Measurements from ENCODE around the gene RWDD2A. TPM values are rescaled to one million over a fixed set of nuclear protein-coding genes. Genes with fewer than 3 reads are reported as not detected.
A peak's percentile ranks its signal among the peaks of the same experiment; 100 is the strongest.

Gene RWDD2A
- total RNA-seq, 1 donor from 2014 or later = 1.8 TPM

- peak; percentile 95 for DNase-seq (ENCODE audit: low read depth)
- FAIRE-seq = peak; percentile 76
- Histone ChIP-seq H3K4me3 (ENCODE audit: low read depth, low read length) (no peak overlapping the region), H3K36me3 (ENCODE audit: control insufficient read depth, insufficient read depth, low read length) (no peaks in the 10 kb centered on the region), H3K27me3 (ENCODE audit: control insufficient read depth, insufficient read depth, low read length) (no peaks in the 10 kb centered on the region)
- no peak for TF ChIP-seq CTCF (IDR thresholded peaks at IDR 0.05; ENCODE audit: insufficient read depth, low read length, severe bottlenecking)
Measured at GRCh38 chr6:83199863-83200225, 6.7 kb downstream of the RWDD2A start.

GRCh38 chr6:83202031-83202430 is 8.9 kb downstream of the RWDD2A start:
- no peak for TF ChIP-seq CTCF (IDR thresholded peaks at IDR 0.05; ENCODE audit: insufficient read depth, low read length, severe bottlenecking)
- DNase-seq (ENCODE audit: low read depth) = no peak
- no peaks in the 10 kb centered on the region for H3K36me3 ChIP-seq (ENCODE audit: control insufficient read depth, insufficient read depth, low read length)
- H3K27me3 ChIP-seq (ENCODE audit: control insufficient read depth, insufficient read depth, low read length) = no peaks in the 10 kb centered on the region
- H3K4me3 ChIP-seq (ENCODE audit: low read depth, low read length) = no peak overlapping the region
- FAIRE-seq = no peak

GRCh38 chr6:83215131-83216047 is 22.2 kb downstream of the RWDD2A start:
- DNase-seq (ENCODE audit: low read depth) (peak; percentile 64), FAIRE-seq (peak; percentile 28)
- peak; percentile 79 for TF ChIP-seq CTCF (IDR thresholded peaks at IDR 0.05; ENCODE audit: insufficient read depth, low read length, severe bottlenecking)
- Histone ChIP-seq H3K4me3 (ENCODE audit: low read depth, low read length) (no peak overlapping the region), H3K27me3 (ENCODE audit: control insufficient read depth, insufficient read depth, low read length) (no peaks in the 10 kb centered on the region), H3K36me3 (ENCODE audit: control insufficient read depth, insufficient read depth, low read length) (peaks cover 2% of the 10 kb centered on the region)

- no peak for FAIRE-seq
- TF ChIP-seq CTCF (IDR thresholded peaks at IDR 0.05; ENCODE audit: insufficient read depth, low read length, severe bottlenecking) = no peak
Measured at GRCh38 chr6:83216806-83217205, 23.6 kb downstream of the RWDD2A start.

GRCh38 chr6:83218646-83219045 is 25.5 kb downstream of the RWDD2A start:
- DNase-seq (ENCODE audit: low read depth) (no peak), FAIRE-seq (no peak)
- Histone ChIP-seq H3K27me3 (ENCODE audit: control insufficient read depth, insufficient read depth, low read length) (no peaks in the 10 kb centered on the region), H3K4me3 (ENCODE audit: low read depth, low read length) (no peak overlapping the region), H3K36me3 (ENCODE audit: control insufficient read depth, insufficient read depth, low read length) (peaks cover 3% of the 10 kb centered on the region)
- no peak for TF ChIP-seq CTCF (IDR thresholded peaks at IDR 0.05; ENCODE audit: insufficient read depth, low read length, severe bottlenecking)

More at GRCh38 chr6:83216806-83217205, 23.6 kb downstream of the RWDD2A start:
- Histone ChIP-seq H3K36me3 (ENCODE audit: control insufficient read depth, insufficient read depth, low read length) (peaks cover 2% of the 10 kb centered on the region), H3K4me3 (ENCODE audit: low read depth, low read length) (no peak overlapping the region), H3K27me3 (ENCODE audit: control insufficient read depth, insufficient read depth, low read length) (no peaks in the 10 kb centered on the region)
- no peak for DNase-seq (ENCODE audit: low read depth)

Measured in bronchial epithelial cell (primary cell).